Pancreas (tissue), 10 donors: ENCODE results near the gene MAGT1. TPM values are rescaled to one million over a fixed set of nuclear protein-coding genes. Genes with fewer than 3 reads are reported as not detected.
"Not testable (repeated sequence)": the region's sequence is repeated elsewhere in the genome, so short reads cannot be mapped to it uniquely, and the experiment has no call there.

Experiments
- ATAC-seq, 4 donors: fragments of 200-7000 bp; cut with Tn5 transposase; one replicate each; pipeline versions ENCODE4 v1.8.0 to v1.9.1; 2020; ENCODE audit warnings: mild to moderate bottlenecking in 4 of 4, moderate library complexity in 4 of 4
- DNase-seq, 6 donors: peaks; one replicate each; pipeline ENCODE4 v3.0.0-alpha.2; 2020
- FAIRE-seq: peaks from 2 replicates; lab custom pipeline; 2012; peaks lifted over from hg19 to GRCh38; lab: Jason Lieb, UNC
- H3K27ac ChIP-seq, 4 donors: fragments of 200-600 bp; sonication (generic); 1 replicate in 3 of 4; 2 replicates in 1 of 4; pipeline versions ENCODE4 v1.5.0 to v1.8.0; 2020
- H3K27me3 ChIP-seq, 4 donors: fragments of 200-600 bp; one replicate each; pipeline ENCODE4 v1.8.0; 2021
- H3K36me3 ChIP-seq, 3 donors: fragments of 200-600 bp; sonication (generic) in 1 of 3; one replicate each; pipeline versions ENCODE4 v1.5.0 to v1.8.0; 2020 to 2021
- H3K4me1 ChIP-seq, 3 donors: fragments of 200-600 bp; one replicate each; pipeline ENCODE4 v1.8.0; 2021
- H3K4me3 ChIP-seq, 4 donors: fragments of 200-600 bp; sonication (generic) in 2 of 4; one replicate each; pipeline versions ENCODE4 v1.5.0 to v1.8.0; 2020 to 2021
- H3K9me3 ChIP-seq, 4 donors: fragments of 200-600 bp; one replicate each; pipeline ENCODE4 v1.8.0; 2021
- WGBS, 2 donors: extraction: QIAGEN DNeasy Blood & Tissue Kit; methylation state at CpG; one replicate each; pipeline ENCODE4 v1.1.7; 2013; 5-methylcytosine and 5-hydroxymethylcytosine counted together
- intact Hi-C, 3 donors: fragments of 100-400 bp; cut with DNase I; formaldehyde crosslinking; loops; one replicate each; pipeline versions ENCODE4 v1.11.1 to v1.14.2; 2022
- polyA plus RNA-seq, 2 donors: library from polyadenylated mRNA; stranded (reverse); fragments of 200-250 nt; gene quantifications; one replicate each; pipeline ENCODE4 v1.2.3, GENCODE V29; 2013
- total RNA-seq, 6 donors: library from RNA; stranded (reverse); fragmentation: NEBNext Ultra II Directional in 4 of 6; extraction: Animal tissue kit (Norgen Biotek cat#: 25700) in 4 of 6; gene quantifications; one replicate each; pipeline versions ENCODE4 v1.2.1 to v1.2.4, GENCODE V29; 2021 to 2023
- TF ChIP-seq, protein P1 (sequence below), 4 donors: fragments of 200-600 bp; sonication (generic) in 3 of 4; IDR thresholded peaks; one replicate each; pipeline versions ENCODE4 v1.5.0 to v1.8.0; 2021; ENCODE audit warnings: antibody characterized with exemption in 4 of 4
- donor health status: healthy with polysubstance abuse.
- donor health status: DM: no; HTN: no; CAD: no; lungs with moderate emphysema.
- donor health status: DM: no; HTN: no; CAD: no.
- donor health status: control.
- donor health status: control.
- donor health status: Bipolar disorder and iron deficiency.
- donor health status: DM: yes; HTN: yes; CAD: no.
- donor health status: DM: no; HTN: no; CAD: no.
- donor health status: DM: no; HTN: no; CAD: no.
- donor health status: DM: yes; HTN: yes; CAD: no.

The MAGT1 gene
- total and polyA plus RNA-seq, 8 donors, result 7.4 to 51.3 (median 32.6) TPM

DNA sequence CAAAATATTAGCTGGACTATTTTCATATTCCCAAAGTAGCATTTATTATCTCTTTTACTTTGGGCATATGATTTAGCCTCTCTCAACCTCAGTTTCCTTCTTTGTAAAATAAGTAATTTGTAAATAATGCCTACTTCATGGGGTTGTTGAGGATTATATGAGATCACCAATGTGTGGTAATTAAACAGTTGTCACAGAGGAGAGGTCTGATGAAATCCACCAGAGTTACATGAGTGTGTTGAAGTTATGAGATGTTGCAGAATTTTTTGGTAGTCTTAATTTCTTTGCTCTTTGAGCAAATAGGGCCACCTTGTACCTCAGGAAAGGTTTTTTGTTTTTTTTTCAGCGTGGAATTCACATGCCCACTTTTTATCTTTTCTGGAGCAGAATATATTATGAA lies 5.5 kb upstream of the MAGT1 start:
- Histone ChIP-seq H3K27me3 (no peaks in the 10 kb centered on the region), H3K4me1 (no peaks in the 10 kb centered on the region), H3K27ac (peak overlapping the region in 1 of 4 donors; percentile 81), H3K9me3 (no peaks in the 10 kb centered on the region), H3K36me3 (no peaks in the 10 kb centered on the region), H3K4me3 (peak overlapping the region in 2 of 4 donors; percentile 43 to 47)
- WGBS, 2 donors, result 24 to 41% methylated on average over 1 of the region's 1 CpG
- no peak for DNase-seq
- FAIRE-seq, result no peak
- intact Hi-C loops, result no loop called here
- TF ChIP-seq, protein P1, sequence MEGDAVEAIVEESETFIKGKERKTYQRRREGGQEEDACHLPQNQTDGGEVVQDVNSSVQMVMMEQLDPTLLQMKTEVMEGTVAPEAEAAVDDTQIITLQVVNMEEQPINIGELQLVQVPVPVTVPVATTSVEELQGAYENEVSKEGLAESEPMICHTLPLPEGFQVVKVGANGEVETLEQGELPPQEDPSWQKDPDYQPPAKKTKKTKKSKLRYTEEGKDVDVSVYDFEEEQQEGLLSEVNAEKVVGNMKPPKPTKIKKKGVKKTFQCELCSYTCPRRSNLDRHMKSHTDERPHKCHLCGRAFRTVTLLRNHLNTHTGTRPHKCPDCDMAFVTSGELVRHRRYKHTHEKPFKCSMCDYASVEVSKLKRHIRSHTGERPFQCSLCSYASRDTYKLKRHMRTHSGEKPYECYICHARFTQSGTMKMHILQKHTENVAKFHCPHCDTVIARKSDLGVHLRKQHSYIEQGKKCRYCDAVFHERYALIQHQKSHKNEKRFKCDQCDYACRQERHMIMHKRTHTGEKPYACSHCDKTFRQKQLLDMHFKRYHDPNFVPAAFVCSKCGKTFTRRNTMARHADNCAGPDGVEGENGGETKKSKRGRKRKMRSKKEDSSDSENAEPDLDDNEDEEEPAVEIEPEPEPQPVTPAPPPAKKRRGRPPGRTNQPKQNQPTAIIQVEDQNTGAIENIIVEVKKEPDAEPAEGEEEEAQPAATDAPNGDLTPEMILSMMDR (IDR thresholded peaks at IDR 0.05), result no peak
- ATAC-seq, result no peak

DNA sequence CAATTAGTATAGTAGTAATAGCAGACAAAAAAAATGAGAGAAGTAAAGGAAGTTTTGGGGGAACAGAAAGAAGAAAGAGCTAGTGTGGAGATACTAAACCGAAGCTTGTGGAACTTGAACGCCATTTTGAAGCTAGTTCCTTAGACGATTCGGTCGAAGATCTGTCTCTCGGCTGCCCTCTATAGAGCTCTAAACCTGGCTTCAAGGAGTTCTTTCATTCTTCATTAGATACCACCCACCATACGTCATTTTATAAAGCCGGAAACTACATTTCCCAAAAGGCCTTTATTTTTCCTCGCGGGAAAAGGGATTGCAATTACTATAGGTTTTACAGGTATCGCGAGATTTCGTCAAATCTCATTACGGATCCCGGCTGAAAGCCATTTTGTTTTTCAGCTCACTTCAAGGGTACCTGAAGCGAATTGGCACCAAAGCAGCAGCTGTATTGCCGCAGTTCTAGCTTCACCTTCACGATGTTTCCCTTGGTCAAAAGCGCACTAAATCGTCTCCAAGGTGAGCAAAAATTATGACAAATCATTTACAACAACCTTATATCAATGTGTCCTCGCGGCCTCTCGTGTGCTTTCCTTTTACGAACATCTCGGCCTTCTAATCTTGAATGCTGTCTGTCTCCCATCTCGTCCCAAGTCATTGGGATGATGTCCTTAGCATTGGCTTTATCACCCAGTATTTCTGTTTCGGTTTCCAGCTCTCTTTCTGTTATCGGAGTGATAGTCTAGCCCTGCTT lies 4.0 kb upstream of the MAGT1 start, which contains the start of gene COX7B:
TSS of gene COX7B (plus strand) at position 388 of the 748 bp plus-strand sequence. CDS start at position 474, 86 bp downstream.
- WGBS, 2 donors, result 0 to 31% methylated on average over 28 of the region's 28 CpGs
- peak; percentile 97 for FAIRE-seq
- no peaks in the 10 kb centered on the region for H3K9me3 ChIP-seq
- ATAC-seq, result peak; percentile 63 to 80 (median 78)
- H3K36me3 ChIP-seq, result no peaks in the 10 kb centered on the region
- DNase-seq, result peak in 4 of 6 donors; percentile 31 to 79 (median 68)
- H3K4me1 ChIP-seq, result no peaks in the 10 kb centered on the region
- peak within 1 kb of the TSS; percentile 30 to 47 (median 37) for H3K4me3 ChIP-seq
- H3K27me3 ChIP-seq, result no peaks in the 10 kb centered on the region
- TF ChIP-seq, protein P1 (IDR thresholded peaks at IDR 0.05), result no peak
- intact Hi-C loops, result no loop called here
- H3K27ac ChIP-seq, result peak within 1 kb of the TSS; percentile 36 to 81 (median 70)

DNA sequence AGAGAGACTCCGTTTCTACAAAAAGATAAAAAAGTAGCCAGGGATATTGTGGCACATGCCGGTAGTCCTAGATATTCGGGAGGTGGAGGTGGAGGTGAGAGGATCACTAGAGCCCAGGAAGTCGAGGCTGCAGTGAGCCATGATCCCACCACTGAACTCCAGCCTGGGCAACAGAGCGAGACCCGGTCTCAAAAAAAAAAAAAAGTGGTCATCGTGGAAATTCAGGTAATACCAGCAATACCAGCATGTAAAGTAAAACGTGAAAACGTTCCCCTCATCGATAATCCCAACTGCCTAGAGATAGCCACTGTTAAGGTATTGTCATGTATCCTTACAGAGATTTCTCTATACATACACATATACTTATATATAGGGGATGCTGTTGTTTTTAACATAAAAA lies 1.5 kb downstream of the MAGT1 start:
- no peaks in the 10 kb centered on the region for H3K9me3 ChIP-seq
- H3K27me3 ChIP-seq, result no peaks in the 10 kb centered on the region
- 22 to 44% methylated on average over 10 of the region's 10 CpGs for WGBS, 2 donors
- ATAC-seq, result no peak
- intact Hi-C loops, result no loop called here
- FAIRE-seq, result no peak
- TF ChIP-seq, protein P1 (IDR thresholded peaks at IDR 0.05), result no peak
- H3K4me3 ChIP-seq, result peak overlapping the region in 2 of 4 donors; percentile 50 to 58
- H3K27ac ChIP-seq, result no peak overlapping the region
- no peaks in the 10 kb centered on the region for H3K36me3 ChIP-seq
- no peak for DNase-seq
- H3K4me1 ChIP-seq, result peaks cover 0 to 4% (median 0%) of the 10 kb centered on the region in 3 donors

DNA sequence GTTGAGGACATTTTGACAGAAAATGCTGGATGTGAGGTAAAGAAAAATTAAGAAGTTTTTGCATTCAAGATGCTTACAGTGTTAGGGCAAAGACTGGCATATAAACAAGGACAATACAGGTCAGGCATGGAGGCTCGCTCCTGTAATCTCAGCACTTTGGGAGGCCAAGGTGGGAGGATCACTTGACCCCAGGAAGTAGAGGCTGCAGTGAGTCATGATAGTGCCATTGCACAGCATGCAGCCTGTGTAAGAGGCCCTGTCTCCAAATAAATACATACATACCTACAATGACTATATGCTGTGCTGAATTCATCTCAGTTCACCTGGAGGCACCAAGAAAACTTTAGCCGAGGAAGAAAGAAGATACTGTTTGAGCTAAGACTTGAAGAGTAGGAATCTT lies 2.3 kb downstream of the MAGT1 start:
- TF ChIP-seq, protein P1 (IDR thresholded peaks at IDR 0.05), result no peak
- WGBS, 2 donors, result 69 to 74% methylated on average over 2 of the region's 2 CpGs
- H3K27me3 ChIP-seq, result no peaks in the 10 kb centered on the region
- H3K36me3 ChIP-seq, result no peaks in the 10 kb centered on the region
- DNase-seq (no peak), FAIRE-seq (no peak), ATAC-seq (no peak)
- H3K4me1 ChIP-seq, result peaks cover 0 to 4% (median 0%) of the 10 kb centered on the region in 3 donors
- H3K27ac ChIP-seq, result no peak overlapping the region
- no peak overlapping the region for H3K4me3 ChIP-seq
- no peaks in the 10 kb centered on the region for H3K9me3 ChIP-seq
- intact Hi-C loops, result no loop called here

DNA sequence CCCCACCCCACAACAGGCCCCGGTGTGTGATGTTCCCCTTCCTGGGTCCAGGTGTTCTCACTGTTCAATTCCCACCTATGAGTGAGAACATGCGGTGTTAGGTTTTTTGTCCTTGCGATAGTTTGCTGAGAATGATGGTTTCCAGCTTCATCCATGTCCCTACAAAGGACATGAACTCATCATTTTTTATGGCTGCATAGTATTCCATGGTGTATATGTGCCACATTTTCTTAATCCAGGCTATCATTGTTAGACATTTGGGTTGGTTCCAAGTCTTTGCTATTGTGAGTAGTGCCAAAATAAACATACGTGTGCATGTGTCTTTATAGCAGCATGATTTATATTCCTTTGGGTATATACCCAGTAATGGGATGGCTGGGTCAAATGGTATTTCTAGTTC lies 13.8 kb downstream of the MAGT1 start:
- FAIRE-seq, H3K27ac ChIP-seq: not testable (repeated sequence)

More for the DNA sequence above, 13.8 kb downstream of the MAGT1 start:
- 84 to 86% methylated on average over 4 of the region's 4 CpGs for WGBS, 2 donors
- H3K27me3 ChIP-seq, ATAC-seq, intact Hi-C loops, DNase-seq, H3K36me3 ChIP-seq, H3K4me3 ChIP-seq, H3K4me1 ChIP-seq, H3K9me3 ChIP-seq: not testable (repeated sequence)
